GM10266 (cell line): Measurements from ENCODE around the gene APC2.

Experiments used
- DNase-seq: peaks from one replicate; pipeline ENCODE4 v3.0.0; 2012; ENCODE audit errors: extremely low spot score
- CTCF ChIP-seq: IDR thresholded peaks from 2 replicates; pipeline ENCODE4 v1.5.1; 2012; ENCODE audit warnings: mild to moderate bottlenecking, low read depth; ENCODE audit not compliant: control insufficient read depth, insufficient read depth; ENCODE audit errors: missing control alignments

APC2 gene

GRCh38 chr19:1427221-1427920 lies 22.6 kb upstream of the APC2 start:
- TF ChIP-seq CTCF: no peak
- DNase-seq: no peak

- TF ChIP-seq CTCF: no peak
- DNase-seq: no peak
These were observed 21.1 kb upstream of the APC2 start for GRCh38 chr19:1428738-1429391.

- no peak for TF ChIP-seq CTCF
These were observed 20.2 kb upstream of the APC2 start for GRCh38 chr19:1429750-1430149.

GRCh38 chr19:1430246-1430645 lies 19.7 kb upstream of the APC2 start:
- TF ChIP-seq CTCF: no peak
- DNase-seq: no peak

More at GRCh38 chr19:1429750-1430149, 20.2 kb upstream of the APC2 start:
- no peak for DNase-seq

GRCh38 chr19:1431759-1432506 lies 18.0 kb upstream of the APC2 start:
- DNase-seq: no peak
- no peak for TF ChIP-seq CTCF

- no peak for DNase-seq
- TF ChIP-seq CTCF: no peak
These were observed 17.4 kb upstream of the APC2 start for GRCh38 chr19:1432507-1432887.
